Measurements from ENCODE around the gene CRHR2. TPM values are rescaled to one million over a fixed set of nuclear protein-coding genes. Genes with fewer than 3 reads are reported as not detected.

Gene CRHR2
- polyA plus RNA-seq, 2 donors: 0.04 to 0.06 TPM

DNA sequence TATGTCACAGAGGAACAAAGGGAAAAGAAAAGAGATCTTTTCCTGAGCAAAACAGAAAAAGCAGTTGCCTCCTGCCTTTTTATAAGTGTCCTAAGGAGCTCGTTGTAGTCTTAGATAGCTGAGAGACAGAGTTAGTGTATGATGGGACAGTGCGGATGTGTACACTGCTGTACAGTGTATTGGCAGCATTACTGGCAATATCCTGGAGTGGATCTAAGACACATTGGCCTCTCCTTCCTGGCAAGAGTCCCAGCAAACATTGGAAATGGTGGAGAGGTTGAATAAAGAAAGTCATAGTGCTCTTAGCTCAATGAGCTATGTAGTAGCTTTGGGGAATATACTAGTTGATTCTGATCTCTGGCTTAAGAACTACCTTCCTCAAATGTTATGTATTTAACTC lies 64.9 kb downstream of the CRHR2 start:
- Histone ChIP-seq H3K36me3 (ENCODE audit: control insufficient read depth in 2 of 2, insufficient read depth in 2 of 2, low read length in 1 of 2) (peaks cover 18 to 27% of the 10 kb centered on the region in 2 donors), H3K27me3 (ENCODE audit: control insufficient read depth in 1 of 2, insufficient read depth in 2 of 2, low read length in 2 of 2) (no peaks in the 10 kb centered on the region), H3K27ac (ENCODE audit: low read depth in 2 of 2, low read length in 1 of 2) (no peak overlapping the region), H3K4me3 (ENCODE audit: low read depth in 1 of 2, low read length in 2 of 2) (no peak overlapping the region), H3K4me1 (ENCODE audit: control insufficient read depth in 2 of 2, insufficient read depth in 2 of 2, low read length in 1 of 2) (no peaks in the 10 kb centered on the region), H3K9me3 (ENCODE audit: control insufficient read depth in 2 of 2, insufficient read depth in 1 of 2, low read depth in 1 of 2, low read length in 1 of 2) (no peaks in the 10 kb centered on the region)
- WGBS, 2 donors: 89 to 91% methylated on average over 2 of the region's 2 CpGs

DNA sequence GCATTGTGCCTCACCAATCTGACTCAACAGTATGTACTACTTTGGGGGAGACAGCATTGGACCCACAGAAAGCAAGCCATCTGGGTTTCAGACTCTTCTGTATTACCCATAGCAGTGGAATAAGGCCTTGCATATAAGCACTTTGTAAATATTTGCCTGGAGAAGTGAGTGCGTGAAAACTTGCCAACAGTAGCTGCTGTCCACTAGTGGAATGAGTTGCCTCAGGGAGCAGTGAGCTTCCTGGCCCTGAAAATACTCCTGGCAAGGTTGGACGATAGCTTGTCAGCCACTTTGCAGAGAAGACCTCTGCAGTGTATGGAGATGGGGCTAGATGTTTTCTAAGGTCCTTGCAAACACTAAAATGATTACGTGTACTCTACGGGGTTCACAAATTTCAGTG lies 65.9 kb downstream of the CRHR2 start:
- peaks cover 17 to 27% of the 10 kb centered on the region in 2 donors for H3K36me3 ChIP-seq (ENCODE audit: control insufficient read depth in 2 of 2, insufficient read depth in 2 of 2, low read length in 1 of 2)
- H3K27ac ChIP-seq (ENCODE audit: low read depth in 2 of 2, low read length in 1 of 2): no peak overlapping the region
- no peaks in the 10 kb centered on the region for H3K4me1 ChIP-seq (ENCODE audit: control insufficient read depth in 2 of 2, insufficient read depth in 2 of 2, low read length in 1 of 2)
- WGBS, 2 donors: 77 to 90% methylated on average over 4 of the region's 4 CpGs
- no peaks in the 10 kb centered on the region for H3K27me3 ChIP-seq (ENCODE audit: control insufficient read depth in 1 of 2, insufficient read depth in 2 of 2, low read length in 2 of 2)
- H3K4me3 ChIP-seq (ENCODE audit: low read depth in 1 of 2, low read length in 2 of 2): no peak overlapping the region
- no peaks in the 10 kb centered on the region for H3K9me3 ChIP-seq (ENCODE audit: control insufficient read depth in 2 of 2, insufficient read depth in 1 of 2, low read depth in 1 of 2, low read length in 1 of 2)

DNA sequence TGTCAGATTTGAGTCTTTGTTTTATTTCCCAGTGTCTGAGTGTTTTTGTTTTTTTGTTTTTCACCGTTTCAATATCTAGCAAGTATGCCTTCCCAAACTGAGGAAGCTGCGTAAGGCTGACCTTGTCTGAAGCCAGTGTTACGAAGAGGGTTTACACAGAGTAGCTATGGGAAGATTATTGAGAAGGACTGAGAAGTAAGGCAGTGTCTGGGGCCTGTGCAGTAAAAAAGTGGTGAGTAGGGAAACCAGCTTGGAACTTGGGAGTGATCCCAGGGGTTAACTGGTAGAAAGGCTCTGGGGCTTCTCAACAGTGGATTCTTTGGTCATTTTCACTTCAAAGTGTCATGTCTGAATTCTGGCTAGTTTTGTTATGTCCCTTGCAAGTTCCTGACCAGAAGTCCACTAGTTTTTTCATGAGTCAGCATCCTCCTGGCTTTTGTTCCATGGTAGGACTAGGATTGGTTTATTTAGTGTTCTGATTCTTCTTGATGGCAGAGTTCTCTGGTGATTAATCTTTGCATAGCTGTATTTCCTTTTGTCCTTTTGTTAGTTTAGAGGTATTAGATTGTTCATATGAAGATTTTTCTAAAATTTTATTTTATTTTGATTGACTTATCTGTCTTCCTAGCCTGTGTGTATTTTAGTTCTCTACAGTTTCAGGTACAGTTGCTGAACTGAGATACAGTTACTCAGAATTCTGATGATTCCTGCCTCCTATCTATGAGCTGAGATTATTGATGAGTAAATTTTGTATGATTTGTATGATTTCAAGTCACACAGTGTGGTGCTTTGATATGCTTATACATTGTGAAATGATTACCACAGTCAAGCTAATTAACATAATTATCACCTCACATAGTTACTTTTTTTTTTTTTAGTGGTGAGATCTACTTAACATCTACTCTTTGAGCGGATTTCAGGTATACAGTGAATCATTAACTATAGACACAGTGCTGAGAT lies 68.6 kb downstream of the CRHR2 start:
- no peaks in the 10 kb centered on the region for H3K4me1 ChIP-seq (ENCODE audit: control insufficient read depth in 2 of 2, insufficient read depth in 2 of 2, low read length in 1 of 2)
- H3K36me3 ChIP-seq (ENCODE audit: control insufficient read depth in 2 of 2, insufficient read depth in 2 of 2, low read length in 1 of 2): peaks cover 17 to 27% of the 10 kb centered on the region in 2 donors
- 93 to 94% methylated on average over 4 of the region's 4 CpGs for WGBS, 2 donors
- H3K27me3 ChIP-seq (ENCODE audit: control insufficient read depth in 1 of 2, insufficient read depth in 2 of 2, low read length in 2 of 2): no peaks in the 10 kb centered on the region
- H3K27ac ChIP-seq (ENCODE audit: low read depth in 2 of 2, low read length in 1 of 2): no peak overlapping the region
- no peak overlapping the region for H3K4me3 ChIP-seq (ENCODE audit: low read depth in 1 of 2, low read length in 2 of 2)
- no peaks in the 10 kb centered on the region for H3K9me3 ChIP-seq (ENCODE audit: control insufficient read depth in 2 of 2, insufficient read depth in 1 of 2, low read depth in 1 of 2, low read length in 1 of 2)

DNA sequence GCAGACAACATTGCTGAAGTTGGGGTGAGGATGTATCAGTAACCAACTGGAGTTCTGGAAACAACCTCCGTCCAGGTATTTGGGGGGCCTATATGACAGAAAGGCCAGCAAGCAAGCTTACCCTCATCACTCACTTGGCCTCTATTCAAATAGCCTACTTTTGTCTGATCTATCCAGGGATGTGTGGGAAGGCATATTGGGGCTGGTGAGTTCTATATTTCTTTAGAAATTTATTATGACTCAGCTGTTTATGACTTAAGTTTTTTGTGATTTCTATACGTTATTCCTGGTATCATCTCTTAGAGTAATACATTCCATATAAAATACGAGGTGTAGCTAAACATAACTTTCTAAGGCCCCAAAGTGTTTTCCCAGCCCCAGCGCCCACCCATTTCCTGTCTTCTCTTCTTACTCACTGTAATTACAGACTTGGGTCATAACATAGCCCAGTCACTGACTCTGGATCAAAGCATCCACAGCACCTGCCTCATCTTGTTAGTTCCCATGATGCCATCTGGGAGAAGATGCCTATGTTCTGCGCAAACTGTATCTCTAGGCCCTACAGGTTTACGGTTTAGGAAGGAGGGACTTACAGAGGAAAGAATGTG lies 69.5 kb downstream of the CRHR2 start:
- WGBS, 2 donors: 84 to 87% methylated on average over 6 of the region's 6 CpGs

DNA sequence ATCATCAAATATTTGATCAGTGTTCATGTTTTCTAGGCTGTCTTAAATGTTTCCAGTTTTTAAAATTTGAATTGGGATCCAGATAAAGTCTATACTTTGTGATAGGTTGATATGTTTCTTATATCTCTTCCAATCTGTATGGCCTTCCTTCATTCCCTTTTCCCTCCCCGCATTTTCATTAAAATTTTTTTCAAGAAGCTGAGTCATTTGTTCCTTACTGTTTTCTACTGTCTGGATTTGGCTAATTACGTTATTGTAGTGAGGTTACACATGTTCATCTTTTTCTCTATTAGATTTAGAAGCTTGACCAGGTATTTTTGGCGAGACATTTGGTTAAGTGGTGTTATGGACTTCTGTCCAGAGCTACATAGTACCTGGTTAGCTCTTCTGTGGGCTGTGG lies 76.4 kb downstream of the CRHR2 start:
- no peak overlapping the region for H3K4me3 ChIP-seq (ENCODE audit: low read depth in 1 of 2, low read length in 2 of 2)
- H3K27ac ChIP-seq (ENCODE audit: low read depth in 2 of 2, low read length in 1 of 2): no peak overlapping the region
- no peaks in the 10 kb centered on the region for H3K27me3 ChIP-seq (ENCODE audit: control insufficient read depth in 1 of 2, insufficient read depth in 2 of 2, low read length in 2 of 2)
- 95 to 96% methylated on average over 3 of the region's 3 CpGs for WGBS, 2 donors
- peaks cover 4 to 6% of the 10 kb centered on the region in 2 donors for H3K36me3 ChIP-seq (ENCODE audit: control insufficient read depth in 2 of 2, insufficient read depth in 2 of 2, low read length in 1 of 2)
- no peaks in the 10 kb centered on the region for H3K9me3 ChIP-seq (ENCODE audit: control insufficient read depth in 2 of 2, insufficient read depth in 1 of 2, low read depth in 1 of 2, low read length in 1 of 2)
- no peaks in the 10 kb centered on the region for H3K4me1 ChIP-seq (ENCODE audit: control insufficient read depth in 2 of 2, insufficient read depth in 2 of 2, low read length in 1 of 2)

More for the DNA sequence above, 69.5 kb downstream of the CRHR2 start:
- no peak overlapping the region for H3K4me3 ChIP-seq (ENCODE audit: low read depth in 1 of 2, low read length in 2 of 2)
- H3K27me3 ChIP-seq (ENCODE audit: control insufficient read depth in 1 of 2, insufficient read depth in 2 of 2, low read length in 2 of 2): no peaks in the 10 kb centered on the region
- no peak overlapping the region for H3K27ac ChIP-seq (ENCODE audit: low read depth in 2 of 2, low read length in 1 of 2)
- H3K9me3 ChIP-seq (ENCODE audit: control insufficient read depth in 2 of 2, insufficient read depth in 1 of 2, low read depth in 1 of 2, low read length in 1 of 2): no peaks in the 10 kb centered on the region
- H3K36me3 ChIP-seq (ENCODE audit: control insufficient read depth in 2 of 2, insufficient read depth in 2 of 2, low read length in 1 of 2): peaks cover 18 to 23% of the 10 kb centered on the region in 2 donors
- no peaks in the 10 kb centered on the region for H3K4me1 ChIP-seq (ENCODE audit: control insufficient read depth in 2 of 2, insufficient read depth in 2 of 2, low read length in 1 of 2)

DNA sequence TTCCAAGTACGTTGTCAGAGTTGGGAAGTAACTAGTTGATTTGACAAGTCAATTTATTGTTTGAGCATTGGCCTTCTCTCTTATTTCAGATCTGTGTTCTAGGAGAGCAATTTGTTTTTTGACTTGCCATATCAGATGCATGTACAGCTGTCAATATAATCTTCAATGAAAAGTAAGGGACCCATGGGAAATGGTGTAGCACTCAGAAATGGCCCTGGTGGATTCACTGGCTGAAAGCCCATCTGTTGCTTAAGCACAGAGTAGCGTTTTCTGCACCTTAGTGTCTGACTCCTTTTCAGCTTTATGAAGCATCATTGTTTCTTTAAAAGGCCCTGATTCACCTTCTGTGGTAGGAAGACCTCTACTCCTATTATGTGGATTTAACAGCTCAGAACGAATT lies 77.4 kb downstream of the CRHR2 start:
- H3K27me3 ChIP-seq (ENCODE audit: control insufficient read depth in 1 of 2, insufficient read depth in 2 of 2, low read length in 2 of 2): no peaks in the 10 kb centered on the region
- peaks cover 4 to 6% of the 10 kb centered on the region in 2 donors for H3K36me3 ChIP-seq (ENCODE audit: control insufficient read depth in 2 of 2, insufficient read depth in 2 of 2, low read length in 1 of 2)
- no peaks in the 10 kb centered on the region for H3K9me3 ChIP-seq (ENCODE audit: control insufficient read depth in 2 of 2, insufficient read depth in 1 of 2, low read depth in 1 of 2, low read length in 1 of 2)
- H3K27ac ChIP-seq (ENCODE audit: low read depth in 2 of 2, low read length in 1 of 2): no peak overlapping the region
- H3K4me1 ChIP-seq (ENCODE audit: control insufficient read depth in 2 of 2, insufficient read depth in 2 of 2, low read length in 1 of 2): no peaks in the 10 kb centered on the region
- H3K4me3 ChIP-seq (ENCODE audit: low read depth in 1 of 2, low read length in 2 of 2): no peak overlapping the region
- 84 to 85% methylated on average over 3 of the region's 3 CpGs for WGBS, 2 donors

Other genes with a start within 250 kb of the CRHR2 start
- gene NOD1, start 203.7 kb downstream of the CRHR2 start, polyA plus RNA-seq: 1 to 10 TPM; 5.0 to 6.1 TPM
- 10 to 100 TPM; 88.5 to 96.2 TPM for gene GGCT, start 177.6 kb downstream of the CRHR2 start, polyA plus RNA-seq
- 100 to 1,000 TPM in 1 of 2 donors, 10 to 100 TPM in 1; 68.0 to 124 TPM for gene GARS1, start 87.6 kb downstream of the CRHR2 start, polyA plus RNA-seq
- 1 to 10 TPM; 2.4 to 4.5 TPM for gene INMT, start 69.7 kb upstream of the CRHR2 start, polyA plus RNA-seq
- gene MINDY4, start 89.0 kb upstream of the CRHR2 start, polyA plus RNA-seq: 1 to 10 TPM; 1.3 to 1.4 TPM
- 10 to 100 TPM; 28.9 to 49.8 TPM for gene AQP1, start 229.4 kb upstream of the CRHR2 start, polyA plus RNA-seq

Measured in esophagus (tissue), 2 donors.